Upper lobe of right lung (tissue), 1 donor: ENCODE data around the gene MRGPRD. TPM values are rescaled to one million over a fixed set of nuclear protein-coding genes. Genes with fewer than 3 reads are reported as not detected.

Source experiments
- ATAC-seq: fragments of 200-7000 bp; cut with Tn5 transposase; one replicate; pipeline ENCODE4 v1.9.1; 2020; ENCODE audit warnings: mild to moderate bottlenecking, moderate library complexity
- DNase-seq: peaks from one replicate; pipeline ENCODE4 v3.0.0-alpha.2; 2020
- H3K27ac ChIP-seq: fragments of 200-600 bp; one replicate; pipeline ENCODE4 v1.8.0; 2022
- H3K27me3 ChIP-seq: fragments of 200-600 bp; one replicate; pipeline ENCODE4 v1.8.0; 2022; ENCODE audit warnings: mild to moderate bottlenecking
- H3K36me3 ChIP-seq: fragments of 200-600 bp; one replicate; pipeline ENCODE4 v1.8.0; 2022
- H3K4me1 ChIP-seq: fragments of 200-600 bp; one replicate; pipeline ENCODE4 v1.8.0; 2022
- H3K4me3 ChIP-seq: fragments of 200-600 bp; one replicate; pipeline ENCODE4 v1.8.0; 2022; ENCODE audit warnings: mild to moderate bottlenecking
- H3K9me3 ChIP-seq: fragments of 200-600 bp; one replicate; pipeline ENCODE4 v1.8.0; 2022
- intact Hi-C: fragments of 100-400 bp; cut with DNase I; formaldehyde crosslinking; loops from one replicate; pipeline ENCODE4 v1.11.0; 2022
- total RNA-seq: library from RNA; stranded (reverse); fragmentation: NEBNext Ultra II Directional; extraction: Animal tissue kit (Norgen Biotek cat#: 25700); gene quantifications from one replicate; pipeline ENCODE4 v1.2.1, GENCODE V29; 2021
- TF ChIP-seq, protein P1 (sequence below): fragments of 200-600 bp; IDR thresholded peaks from one replicate; pipeline ENCODE4 v1.8.0; 2022; ENCODE audit warnings: antibody characterized with exemption
- donor health status: DM: no; HTN: yes; CAD: no; lungs with severe emphysema.

Gene MRGPRD
- total RNA-seq, 1 donor from 2014 or later = not detected

DNA sequence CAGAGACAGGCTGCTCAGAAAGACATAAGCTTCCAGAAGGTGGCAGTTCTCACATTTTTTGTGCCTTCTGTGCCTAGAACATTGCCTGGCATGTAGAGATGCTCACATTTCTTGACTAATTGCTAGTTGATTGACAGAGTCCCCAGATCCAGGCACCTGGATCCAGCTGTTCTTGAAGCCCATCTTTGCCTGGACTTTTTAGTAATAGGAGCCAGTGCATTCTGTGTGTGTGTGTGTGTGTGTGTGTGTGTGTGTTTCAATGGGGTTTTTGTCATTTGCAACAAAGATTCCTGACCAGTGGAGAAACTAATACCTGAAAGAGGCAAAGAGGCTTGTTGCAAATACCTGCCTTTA lies 17.2 kb upstream of the MRGPRD start:
- TF ChIP-seq, protein P1, sequence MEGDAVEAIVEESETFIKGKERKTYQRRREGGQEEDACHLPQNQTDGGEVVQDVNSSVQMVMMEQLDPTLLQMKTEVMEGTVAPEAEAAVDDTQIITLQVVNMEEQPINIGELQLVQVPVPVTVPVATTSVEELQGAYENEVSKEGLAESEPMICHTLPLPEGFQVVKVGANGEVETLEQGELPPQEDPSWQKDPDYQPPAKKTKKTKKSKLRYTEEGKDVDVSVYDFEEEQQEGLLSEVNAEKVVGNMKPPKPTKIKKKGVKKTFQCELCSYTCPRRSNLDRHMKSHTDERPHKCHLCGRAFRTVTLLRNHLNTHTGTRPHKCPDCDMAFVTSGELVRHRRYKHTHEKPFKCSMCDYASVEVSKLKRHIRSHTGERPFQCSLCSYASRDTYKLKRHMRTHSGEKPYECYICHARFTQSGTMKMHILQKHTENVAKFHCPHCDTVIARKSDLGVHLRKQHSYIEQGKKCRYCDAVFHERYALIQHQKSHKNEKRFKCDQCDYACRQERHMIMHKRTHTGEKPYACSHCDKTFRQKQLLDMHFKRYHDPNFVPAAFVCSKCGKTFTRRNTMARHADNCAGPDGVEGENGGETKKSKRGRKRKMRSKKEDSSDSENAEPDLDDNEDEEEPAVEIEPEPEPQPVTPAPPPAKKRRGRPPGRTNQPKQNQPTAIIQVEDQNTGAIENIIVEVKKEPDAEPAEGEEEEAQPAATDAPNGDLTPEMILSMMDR = no peak
- intact Hi-C loops = no loop called here
- H3K27ac ChIP-seq = no peak overlapping the region
- no peaks in the 10 kb centered on the region for H3K36me3 ChIP-seq
- no peaks in the 10 kb centered on the region for H3K9me3 ChIP-seq
- H3K27me3 ChIP-seq = peaks cover 14% of the 10 kb centered on the region
- peaks cover 9% of the 10 kb centered on the region for H3K4me1 ChIP-seq
- no peak overlapping the region for H3K4me3 ChIP-seq
- DNase-seq = no peak
- no peak for ATAC-seq

DNA sequence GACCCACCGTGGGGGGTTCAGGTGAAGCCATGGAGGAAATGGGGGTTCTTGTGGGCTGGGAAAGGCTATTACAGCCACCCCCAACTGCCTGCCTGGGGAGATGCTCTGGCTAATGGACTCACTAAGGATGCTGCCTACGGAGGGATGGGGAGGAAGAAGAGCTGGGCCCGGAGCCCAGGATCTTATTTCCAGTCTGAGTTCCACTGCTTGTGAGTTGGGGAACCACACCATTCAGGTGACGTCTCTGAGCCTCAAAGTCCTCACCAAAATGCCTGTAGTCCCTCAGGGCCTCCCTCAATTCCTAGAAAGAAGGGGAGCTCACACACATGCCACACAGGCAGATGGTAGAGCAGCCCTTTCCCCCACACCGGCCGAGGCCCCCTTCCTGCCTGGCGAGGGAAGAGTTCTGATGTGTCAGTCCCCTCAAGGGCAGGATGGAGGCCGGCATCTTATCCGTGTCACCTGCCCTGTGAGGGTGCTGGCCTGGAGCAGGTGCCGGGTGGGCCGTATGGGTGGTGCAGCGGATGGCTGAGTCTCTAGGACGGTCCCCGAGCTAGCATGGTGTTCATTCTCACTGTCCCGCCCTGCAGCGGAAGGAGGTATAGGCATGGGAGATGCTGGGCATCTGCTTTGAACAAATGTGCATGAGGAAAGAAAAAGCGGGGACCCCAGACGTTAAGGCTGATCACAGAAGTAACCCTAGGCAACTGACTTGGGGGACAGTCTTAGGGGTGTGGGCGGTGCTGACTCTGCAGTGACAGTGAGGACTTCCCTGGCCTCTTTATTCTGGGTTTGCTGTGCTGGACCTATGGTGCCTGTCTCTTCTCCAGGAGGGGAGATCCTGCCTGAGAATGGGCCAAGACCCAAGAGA lies 16.6 kb upstream of the MRGPRD start:
- DNase-seq (peak; percentile 45), ATAC-seq (no peak)
- intact Hi-C loops = no loop called here
- peaks cover 14% of the 10 kb centered on the region for H3K27me3 ChIP-seq
- H3K4me3 ChIP-seq = no peak overlapping the region
- H3K9me3 ChIP-seq = no peaks in the 10 kb centered on the region
- H3K4me1 ChIP-seq = peaks cover 9% of the 10 kb centered on the region
- no peak overlapping the region for H3K27ac ChIP-seq
- H3K36me3 ChIP-seq = no peaks in the 10 kb centered on the region
- TF ChIP-seq, protein P1 = no peak

DNA sequence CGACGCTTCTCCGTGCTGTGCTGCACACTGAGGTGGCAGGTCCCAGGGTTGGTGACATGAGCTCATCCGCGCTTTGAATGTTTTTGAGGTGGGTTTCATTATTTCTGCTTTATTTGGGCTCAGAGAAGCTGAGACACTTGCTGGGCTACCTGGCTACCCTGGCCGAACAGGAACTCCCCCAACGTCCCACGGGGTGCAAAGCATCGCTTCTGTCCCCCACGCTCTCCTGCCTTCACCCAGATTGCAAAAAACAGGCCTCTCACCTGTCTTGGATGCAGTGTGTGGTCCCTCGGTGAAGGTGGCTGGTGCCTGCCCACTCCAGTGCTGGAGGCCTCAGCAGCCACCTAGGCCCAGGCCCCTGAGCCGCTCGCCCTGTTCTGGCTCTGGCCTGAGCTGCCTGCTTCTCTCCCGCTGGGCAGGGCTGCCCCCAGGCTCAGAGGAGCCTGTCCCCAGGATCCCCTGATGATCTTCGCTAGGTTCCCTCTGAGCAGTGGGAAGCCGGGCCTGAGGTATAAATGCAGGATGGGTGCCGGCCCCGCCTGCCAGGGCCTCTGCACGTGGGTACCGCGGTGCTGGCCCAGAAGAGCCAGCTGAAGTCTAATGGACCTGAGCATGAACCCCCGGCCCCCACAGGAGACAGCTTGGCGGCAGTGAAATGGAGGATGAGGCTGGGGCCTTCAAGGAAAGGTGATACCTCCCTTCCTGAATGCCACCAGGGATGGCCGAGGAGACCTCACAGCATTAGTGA lies 15.8 kb upstream of the MRGPRD start:
- H3K27me3 ChIP-seq = peaks cover 14% of the 10 kb centered on the region
- TF ChIP-seq, protein P1 = no peak
- ATAC-seq (no peak), DNase-seq (peak; percentile 55)
- no peaks in the 10 kb centered on the region for H3K36me3 ChIP-seq
- H3K4me3 ChIP-seq = no peak overlapping the region
- no peak overlapping the region for H3K27ac ChIP-seq
- H3K4me1 ChIP-seq = peaks cover 7% of the 10 kb centered on the region
- intact Hi-C loops = no loop called here
- H3K9me3 ChIP-seq = no peaks in the 10 kb centered on the region

DNA sequence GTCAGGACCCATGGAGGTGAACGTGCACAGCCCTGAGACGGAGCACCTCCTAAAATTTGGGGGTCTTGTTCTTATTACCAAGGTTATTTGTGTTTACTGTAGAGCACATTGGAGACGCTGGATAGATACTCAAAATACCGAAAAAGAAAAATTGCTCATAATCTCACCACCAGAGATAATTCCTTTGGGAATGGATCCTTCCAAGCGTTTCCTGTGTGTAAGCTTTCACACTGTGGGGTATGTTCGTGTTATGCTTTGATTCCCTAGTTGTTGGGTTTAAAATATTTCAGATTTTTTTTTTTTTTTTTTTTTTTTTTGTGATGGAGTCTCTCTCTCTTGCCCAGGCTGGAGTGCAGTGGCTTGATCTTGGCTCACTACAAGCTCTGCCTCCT lies 14.1 kb upstream of the MRGPRD start:
- DNase-seq (no peak), ATAC-seq (no peak)
- Histone ChIP-seq H3K9me3 (no peaks in the 10 kb centered on the region), H3K36me3 (no peaks in the 10 kb centered on the region), H3K27me3 (peaks cover 23% of the 10 kb centered on the region), H3K27ac (no peak overlapping the region), H3K4me1 (no peaks in the 10 kb centered on the region), H3K4me3 (no peak overlapping the region)
- TF ChIP-seq, protein P1 = no peak
- intact Hi-C loops = no loop called here

DNA sequence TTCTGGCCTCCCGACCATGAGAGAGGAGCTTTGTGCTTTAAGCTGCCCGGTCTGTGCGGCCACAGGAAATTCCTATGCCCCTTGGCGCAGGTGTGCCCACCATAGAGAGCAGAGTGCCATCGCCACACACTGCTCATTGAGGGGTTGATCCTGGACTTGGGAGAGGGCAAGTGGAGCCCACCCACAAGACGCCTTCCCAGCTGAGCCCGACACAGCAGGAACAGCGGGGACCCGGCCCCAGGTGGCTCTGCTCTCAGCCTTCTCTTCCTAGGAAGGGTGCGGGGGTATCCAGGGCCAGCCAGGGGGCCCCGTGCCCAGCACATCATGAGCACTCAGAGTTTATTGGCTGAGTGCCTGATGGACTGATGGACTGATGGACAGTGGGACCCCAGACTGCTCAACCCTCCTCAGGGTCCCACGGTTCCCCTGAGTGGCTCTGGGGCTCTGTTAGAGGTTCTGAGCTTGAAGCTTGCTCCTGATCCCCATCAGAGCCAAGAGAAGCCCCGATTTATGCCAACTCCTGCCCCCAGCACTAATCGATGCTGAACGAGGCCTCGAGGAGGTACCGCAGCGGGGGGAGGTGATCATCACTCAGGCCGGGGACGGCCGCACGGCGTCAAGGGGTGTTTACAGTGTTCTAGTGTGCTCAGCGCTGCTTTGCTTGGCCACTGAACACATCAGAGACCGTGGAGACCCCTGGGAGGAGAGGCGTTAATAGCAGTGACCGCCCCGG lies 13.5 kb upstream of the MRGPRD start:
- intact Hi-C loops = no loop called here
- Histone ChIP-seq H3K27me3 (peaks cover 23% of the 10 kb centered on the region), H3K4me1 (no peaks in the 10 kb centered on the region), H3K36me3 (no peaks in the 10 kb centered on the region), H3K4me3 (no peak overlapping the region), H3K9me3 (no peaks in the 10 kb centered on the region), H3K27ac (no peak overlapping the region)
- TF ChIP-seq, protein P1 = no peak
- peak; percentile 58 for DNase-seq
- ATAC-seq = no peak
